Progenitor cell of endocrine pancreas (in vitro differentiated cells): ENCODE results near the gene OSBPL9. TPM values are rescaled to one million over a fixed set of nuclear protein-coding genes. Genes with fewer than 3 reads are reported as not detected.
A peak's percentile ranks its signal among the peaks of the same experiment; 100 is the strongest.
"Not testable (repeated sequence)": the region's sequence is repeated elsewhere in the genome, so short reads cannot be mapped to it uniquely, and the experiment has no call there.

Source experiments
- DNase-seq: peaks from one replicate; pipeline ENCODE4 v3.0.0; 2021; ENCODE audit warnings: low spot score; ENCODE audit not compliant: unreplicated experiment
- H3K27ac Mint-ChIP-seq: 2 replicates; pipeline ENCODE4 v1.8.0; 2021; ENCODE audit warnings: mild to moderate bottlenecking, moderate library complexity, mixed read lengths
- H3K27me3 Mint-ChIP-seq: 2 replicates; pipeline ENCODE4 v1.8.0; 2021; ENCODE audit warnings: mixed read lengths
- H3K36me3 Mint-ChIP-seq: 2 replicates; pipeline ENCODE4 v1.8.0; 2022; ENCODE audit warnings: mixed read lengths; ENCODE audit not compliant: insufficient read depth
- H3K4me1 Mint-ChIP-seq: 2 replicates; pipeline ENCODE4 v1.8.0; 2021; ENCODE audit warnings: low read depth, mixed read lengths
- H3K4me3 Mint-ChIP-seq: 2 replicates; pipeline ENCODE4 v1.8.0; 2021; ENCODE audit warnings: low read depth, mild to moderate bottlenecking, moderate library complexity, mixed read lengths
- H3K9me3 Mint-ChIP-seq: 2 replicates; pipeline ENCODE4 v1.8.0; 2021; ENCODE audit warnings: low read depth, mixed read lengths
- CTCF ChIP-seq: fragments of 200-600 bp; sonication (generic); IDR thresholded peaks from one replicate; pipeline ENCODE4 v1.5.0; 2021; ENCODE audit warnings: antibody characterized with exemption, mild to moderate bottlenecking; ENCODE audit not compliant: unreplicated experiment
- total RNA-seq: library from RNA; stranded (reverse); gene quantifications from 2 replicates; pipeline ENCODE4 v1.2.1, GENCODE V29; 2021

Gene OSBPL9
- total RNA-seq, 1 donor from 2014 or later: 138 TPM

GRCh38 chr1:51607681-51608095, 9.2 kb upstream of the OSBPL9 start:
- no peaks in the 10 kb centered on the region for H3K36me3 Mint-ChIP-seq
- no peak overlapping the region for H3K27ac Mint-ChIP-seq
- no peak overlapping the region for H3K4me3 Mint-ChIP-seq
- H3K27me3 Mint-ChIP-seq: no peaks in the 10 kb centered on the region
- peaks cover 4% of the 10 kb centered on the region for H3K4me1 Mint-ChIP-seq
- no peak for TF ChIP-seq CTCF
- no peaks in the 10 kb centered on the region for H3K9me3 Mint-ChIP-seq
- no peak for DNase-seq

GRCh38 chr1:51610104-51610503, 6.8 kb upstream of the OSBPL9 start:
- H3K27ac Mint-ChIP-seq, DNase-seq, H3K36me3 Mint-ChIP-seq, H3K4me3 Mint-ChIP-seq, H3K4me1 Mint-ChIP-seq, H3K9me3 Mint-ChIP-seq, H3K27me3 Mint-ChIP-seq: not testable (repeated sequence)

GRCh38 chr1:51610637-51611036, 6.3 kb upstream of the OSBPL9 start:
- Mint-ChIP-seq H3K9me3 (no peaks in the 10 kb centered on the region), H3K36me3 (no peaks in the 10 kb centered on the region), H3K4me3 (no peak overlapping the region), H3K27ac (no peak overlapping the region), H3K4me1 (peaks cover 4% of the 10 kb centered on the region), H3K27me3 (no peaks in the 10 kb centered on the region)
- DNase-seq: no peak
- TF ChIP-seq CTCF: no peak

GRCh38 chr1:51612447-51612961, 4.4 kb upstream of the OSBPL9 start:
- Mint-ChIP-seq H3K4me1 (peaks cover 5% of the 10 kb centered on the region), H3K27me3 (no peaks in the 10 kb centered on the region), H3K36me3 (no peaks in the 10 kb centered on the region), H3K27ac (no peak overlapping the region), H3K4me3 (no peak overlapping the region), H3K9me3 (no peaks in the 10 kb centered on the region)
- TF ChIP-seq CTCF: no peak
- DNase-seq: no peak

GRCh38 chr1:51615780-51616291, 1.1 kb upstream of the OSBPL9 start:
- TF ChIP-seq CTCF: no peak
- Mint-ChIP-seq H3K27me3 (no peaks in the 10 kb centered on the region), H3K36me3 (no peaks in the 10 kb centered on the region), H3K4me3 (peak overlapping the region; percentile 99), H3K4me1 (peaks cover 12% of the 10 kb centered on the region), H3K27ac (no peak overlapping the region), H3K9me3 (no peaks in the 10 kb centered on the region)
- DNase-seq: no peak

GRCh38 chr1:51616490-51616889, 402 bp upstream of the OSBPL9 start:
- H3K27ac Mint-ChIP-seq: no peak overlapping the region
- DNase-seq: no peak
- peaks cover 12% of the 10 kb centered on the region for H3K4me1 Mint-ChIP-seq
- no peaks in the 10 kb centered on the region for H3K9me3 Mint-ChIP-seq
- H3K36me3 Mint-ChIP-seq: no peaks in the 10 kb centered on the region
- peak overlapping the region; percentile 99 for H3K4me3 Mint-ChIP-seq
- H3K27me3 Mint-ChIP-seq: no peaks in the 10 kb centered on the region
- TF ChIP-seq CTCF: no peak
